ENCODE measurements around the gene SPEN.
A peak's percentile ranks its signal among the peaks of the same experiment; 100 is the strongest.

Gene SPEN

DNA sequence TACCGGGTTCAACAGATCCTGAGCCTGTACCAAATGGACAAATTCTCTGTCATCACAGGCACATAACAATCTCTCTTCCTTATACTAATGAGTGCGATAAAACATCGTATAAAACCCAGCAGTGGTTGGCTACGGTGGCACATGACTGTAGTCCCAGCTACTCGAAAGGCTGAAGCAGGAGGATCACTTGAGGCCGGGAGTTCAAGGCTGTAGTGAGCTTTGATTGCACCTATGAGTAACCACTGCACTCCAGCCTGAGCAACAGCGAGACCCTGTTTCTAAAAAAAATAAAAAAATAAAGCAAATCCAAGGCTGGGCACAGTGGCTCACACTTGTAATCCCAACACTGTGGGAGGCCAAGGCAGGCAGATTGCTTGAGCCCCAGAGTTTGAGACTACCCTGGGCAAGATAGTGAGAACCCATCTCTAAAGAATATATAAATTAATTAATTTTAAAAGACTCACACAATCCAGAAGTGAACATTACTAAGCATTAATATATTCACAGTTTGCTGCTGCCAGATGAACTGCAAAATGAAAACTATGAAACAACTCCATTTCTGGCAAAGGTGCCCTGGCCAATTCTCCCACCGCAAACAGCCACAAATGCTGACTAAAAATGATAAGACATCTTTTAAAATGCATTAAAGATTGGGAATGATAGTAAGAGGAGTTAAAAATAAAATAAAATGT lies 115.3 kb downstream of the SPEN start:
- DNase-seq (ENCODE audit: low spot score in 2 of 2) (no peak), ATAC-seq (replicated peaks; ENCODE audit: extremely low read depth, poor library complexity, severe bottlenecking) (no peak)
- Mint-ChIP-seq H3K4me1 (peaks cover 71% of the 10 kb centered on the region), H3K36me3 (ENCODE audit: insufficient read depth) (peaks cover 9% of the 10 kb centered on the region), H3K27me3 (no peaks in the 10 kb centered on the region), H3K4me3 (no peak overlapping the region), H3K27ac (ENCODE audit: low read depth) (peak overlapping the region; percentile 67), H3K9me3 (no peaks in the 10 kb centered on the region)

DNA sequence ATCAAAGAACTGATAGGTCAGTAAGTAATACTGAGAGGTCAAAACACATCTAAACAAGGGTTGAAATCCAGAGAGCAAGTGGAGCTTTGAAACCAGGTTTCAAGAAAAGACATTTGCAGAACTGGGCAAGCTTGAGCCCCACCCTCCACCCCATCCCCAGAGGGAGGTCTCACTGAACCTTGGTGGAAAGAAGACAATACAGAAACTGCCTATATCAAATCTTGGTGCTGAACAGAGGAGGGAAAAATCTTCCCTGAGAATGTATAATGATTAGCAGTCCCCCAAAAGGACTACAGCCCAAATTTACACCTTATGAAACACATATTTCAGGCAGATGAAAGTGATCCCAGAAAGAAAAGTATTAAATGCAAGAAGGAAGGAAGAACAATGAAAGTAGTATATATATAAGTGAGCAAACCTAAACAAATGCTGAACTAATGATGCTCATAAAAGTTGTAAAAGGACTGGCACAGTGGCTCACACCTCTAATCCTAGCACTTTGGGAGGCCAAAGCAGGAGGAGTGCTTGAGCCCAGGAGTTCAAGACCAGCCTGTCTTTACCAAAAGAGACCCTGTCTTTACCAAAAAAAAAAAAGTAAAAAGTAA lies 116.0 kb downstream of the SPEN start:
- H3K27ac Mint-ChIP-seq (ENCODE audit: low read depth): peak overlapping the region; percentile 67
- peaks cover 11% of the 10 kb centered on the region for H3K36me3 Mint-ChIP-seq (ENCODE audit: insufficient read depth)
- H3K9me3 Mint-ChIP-seq: no peaks in the 10 kb centered on the region
- H3K4me1 Mint-ChIP-seq: peaks cover 71% of the 10 kb centered on the region
- ATAC-seq (replicated peaks; ENCODE audit: extremely low read depth, poor library complexity, severe bottlenecking) (no peak), DNase-seq (ENCODE audit: low spot score in 2 of 2) (no peak)
- H3K27me3 Mint-ChIP-seq: no peaks in the 10 kb centered on the region
- peak overlapping the region; percentile 55 for H3K4me3 Mint-ChIP-seq

DNA sequence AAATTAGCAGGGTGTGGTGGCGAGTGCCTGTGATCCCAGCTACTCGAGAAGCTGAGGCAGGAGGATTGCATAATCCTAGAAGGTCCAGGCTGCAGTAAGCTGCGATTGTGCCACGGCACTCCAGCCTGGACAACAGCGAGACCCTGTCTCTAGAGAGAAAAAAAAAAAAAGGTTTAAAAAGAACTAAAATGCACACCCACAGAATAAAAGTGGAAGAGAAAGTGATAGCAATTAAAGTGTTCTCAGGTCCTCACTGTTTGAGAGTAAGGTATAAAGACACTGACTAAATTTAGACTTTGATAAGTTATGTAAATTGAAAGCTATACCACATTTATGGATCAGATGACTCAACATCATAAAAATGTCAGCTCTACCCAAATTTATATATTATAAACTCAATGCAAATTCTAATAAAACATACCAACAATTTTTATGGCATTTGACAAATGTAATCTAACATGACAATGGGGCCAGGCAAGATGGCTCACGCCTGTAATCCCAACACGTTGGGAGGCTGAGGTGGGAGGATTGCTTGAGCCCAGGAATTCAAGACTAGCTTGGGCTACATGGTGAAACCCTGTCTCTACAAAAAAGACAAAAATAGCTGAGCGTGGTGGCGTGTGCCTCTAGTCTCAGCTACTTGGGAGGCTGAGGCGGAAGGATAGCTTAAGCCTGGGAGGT lies 116.6 kb downstream of the SPEN start:
- ATAC-seq (replicated peaks; ENCODE audit: extremely low read depth, poor library complexity, severe bottlenecking) (no peak), DNase-seq (ENCODE audit: low spot score in 2 of 2) (no peak)
- H3K27ac Mint-ChIP-seq (ENCODE audit: low read depth): peak overlapping the region; percentile 67
- no peaks in the 10 kb centered on the region for H3K27me3 Mint-ChIP-seq
- no peaks in the 10 kb centered on the region for H3K9me3 Mint-ChIP-seq
- peaks cover 67% of the 10 kb centered on the region for H3K4me1 Mint-ChIP-seq
- H3K36me3 Mint-ChIP-seq (ENCODE audit: insufficient read depth): peaks cover 11% of the 10 kb centered on the region
- peak overlapping the region; percentile 55 for H3K4me3 Mint-ChIP-seq

DNA sequence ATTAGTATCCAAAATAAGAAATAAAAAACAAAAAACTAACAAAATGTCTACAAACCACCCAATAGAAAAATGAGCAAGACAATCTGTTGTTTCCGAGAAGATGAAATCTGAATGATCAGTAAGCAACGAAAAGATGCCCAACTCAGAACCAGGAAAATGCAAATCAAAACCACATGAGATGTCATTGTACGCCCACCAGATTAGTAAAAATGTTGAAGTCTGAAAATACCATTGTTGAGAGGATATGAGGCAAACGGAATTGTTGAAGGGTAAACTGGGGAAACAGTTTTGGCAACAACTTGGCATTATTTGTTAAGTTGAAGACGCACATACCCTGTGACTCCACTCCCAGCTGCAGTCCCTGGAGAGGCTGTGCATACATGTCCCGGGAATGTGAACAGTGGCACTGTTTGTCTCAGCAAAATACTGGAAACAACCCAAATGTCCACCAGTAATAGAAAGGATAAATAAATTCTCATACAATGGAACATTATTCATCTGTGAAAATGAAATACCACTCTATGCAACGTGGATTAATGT lies 117.8 kb downstream of the SPEN start:
- Mint-ChIP-seq H3K9me3 (no peaks in the 10 kb centered on the region), H3K4me3 (peak overlapping the region; percentile 54), H3K36me3 (ENCODE audit: insufficient read depth) (peaks cover 17% of the 10 kb centered on the region), H3K27ac (ENCODE audit: low read depth) (peak overlapping the region; percentile 67), H3K27me3 (no peaks in the 10 kb centered on the region), H3K4me1 (peaks cover 62% of the 10 kb centered on the region)
- DNase-seq (ENCODE audit: low spot score in 2 of 2): no peak
- ATAC-seq (replicated peaks; ENCODE audit: extremely low read depth, poor library complexity, severe bottlenecking): no peak

DNA sequence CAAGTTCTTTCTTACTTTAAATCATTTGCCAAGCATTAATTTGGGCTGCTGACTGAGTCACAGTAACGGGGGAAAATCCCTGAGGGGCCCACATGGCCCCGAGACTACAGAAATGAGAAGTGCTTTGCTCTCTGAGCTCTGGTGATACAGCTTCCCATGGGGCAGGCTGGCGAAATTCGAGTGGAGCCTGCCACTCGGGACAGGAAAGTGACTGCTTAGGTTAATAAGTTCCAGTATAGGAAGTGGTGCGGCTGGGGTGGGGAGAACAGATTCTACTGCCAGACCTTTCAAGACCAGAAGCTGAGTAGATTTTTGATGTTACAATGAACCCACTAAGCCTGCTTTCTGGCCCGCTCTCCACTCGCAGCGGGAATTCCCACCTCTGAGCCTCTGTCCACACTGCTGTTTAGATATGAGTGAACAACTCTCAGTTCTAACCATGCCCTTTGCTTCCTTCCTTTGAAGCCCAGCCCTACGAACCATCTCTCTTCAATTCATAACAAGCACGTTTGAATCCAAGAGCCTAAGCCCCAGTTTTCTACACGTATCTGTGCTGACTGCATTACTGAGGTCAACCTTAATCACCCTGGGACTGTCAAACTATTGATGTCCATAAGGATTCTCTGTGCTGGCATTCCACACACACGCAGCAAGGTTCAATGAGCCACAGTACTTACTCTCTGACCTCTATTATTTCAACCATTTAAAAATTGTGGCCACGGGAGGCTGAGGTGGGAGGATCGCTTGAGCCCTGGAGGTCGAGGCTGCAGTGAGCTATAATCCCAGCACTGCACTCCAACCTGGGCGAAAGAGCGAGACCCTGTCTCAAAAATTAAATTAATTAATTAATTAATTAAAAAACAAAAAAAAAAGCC lies 118.8 kb downstream of the SPEN start:
- H3K9me3 Mint-ChIP-seq: no peaks in the 10 kb centered on the region
- peaks cover 57% of the 10 kb centered on the region for H3K4me1 Mint-ChIP-seq
- DNase-seq (ENCODE audit: low spot score in 2 of 2): peak in 1 of 2 donors; percentile 31
- peak overlapping the region; percentile 54 for H3K4me3 Mint-ChIP-seq
- H3K27ac Mint-ChIP-seq (ENCODE audit: low read depth): peak overlapping the region; percentile 67
- H3K27me3 Mint-ChIP-seq: no peaks in the 10 kb centered on the region
- ATAC-seq (replicated peaks; ENCODE audit: extremely low read depth, poor library complexity, severe bottlenecking): peak; percentile 77
- peaks cover 17% of the 10 kb centered on the region for H3K36me3 Mint-ChIP-seq (ENCODE audit: insufficient read depth)

DNA sequence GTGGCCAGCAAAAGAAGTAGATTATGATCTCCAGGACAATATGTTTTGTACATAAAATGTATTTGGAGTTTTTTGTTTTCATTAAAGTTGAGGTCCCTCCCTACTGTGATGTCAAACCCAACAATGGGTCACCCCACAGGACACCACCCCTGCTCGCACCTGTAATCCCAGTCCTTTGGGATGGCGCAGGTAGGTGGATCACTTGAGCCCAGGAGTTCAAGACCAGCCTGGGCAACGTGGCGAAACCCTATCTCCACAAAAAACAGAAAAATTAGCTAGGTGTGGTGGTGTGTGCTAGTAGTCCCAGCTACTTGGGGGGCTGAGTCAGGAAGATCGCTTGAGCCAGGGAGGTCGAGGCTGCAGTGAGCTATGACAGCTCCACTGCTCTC lies 119.4 kb downstream of the SPEN start:
- no peak overlapping the region for H3K27ac Mint-ChIP-seq (ENCODE audit: low read depth)
- no peaks in the 10 kb centered on the region for H3K27me3 Mint-ChIP-seq
- H3K36me3 Mint-ChIP-seq (ENCODE audit: insufficient read depth): peaks cover 16% of the 10 kb centered on the region
- H3K9me3 Mint-ChIP-seq: no peaks in the 10 kb centered on the region
- ATAC-seq (replicated peaks; ENCODE audit: extremely low read depth, poor library complexity, severe bottlenecking) (no peak), DNase-seq (ENCODE audit: low spot score in 2 of 2) (no peak)
- peaks cover 54% of the 10 kb centered on the region for H3K4me1 Mint-ChIP-seq
- no peak overlapping the region for H3K4me3 Mint-ChIP-seq

DNA sequence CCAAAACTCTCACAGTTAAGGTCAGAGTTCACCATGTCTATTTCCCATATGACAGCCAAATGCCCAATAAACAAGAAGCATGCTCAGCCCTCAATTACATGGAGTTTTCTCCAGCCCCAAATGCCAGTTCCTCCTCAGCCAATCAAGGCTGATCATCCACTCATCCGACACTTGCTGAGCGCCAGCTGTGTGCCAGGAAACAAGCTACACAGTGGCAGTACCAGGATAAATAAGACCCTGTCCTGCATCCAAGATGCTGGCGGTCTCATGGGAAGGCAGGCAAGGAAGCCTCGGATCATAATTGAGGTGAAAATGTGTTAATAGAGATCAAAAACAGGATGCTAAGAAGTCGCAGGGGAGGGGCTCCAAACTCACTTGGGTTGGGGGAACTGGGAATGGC lies 120.7 kb downstream of the SPEN start:
- H3K27me3 Mint-ChIP-seq: no peaks in the 10 kb centered on the region
- no peak overlapping the region for H3K27ac Mint-ChIP-seq (ENCODE audit: low read depth)
- peaks cover 20% of the 10 kb centered on the region for H3K36me3 Mint-ChIP-seq (ENCODE audit: insufficient read depth)
- peaks cover 55% of the 10 kb centered on the region for H3K4me1 Mint-ChIP-seq
- ATAC-seq (replicated peaks; ENCODE audit: extremely low read depth, poor library complexity, severe bottlenecking): no peak
- no peaks in the 10 kb centered on the region for H3K9me3 Mint-ChIP-seq
- DNase-seq (ENCODE audit: low spot score in 2 of 2): no peak
- no peak overlapping the region for H3K4me3 Mint-ChIP-seq

DNA sequence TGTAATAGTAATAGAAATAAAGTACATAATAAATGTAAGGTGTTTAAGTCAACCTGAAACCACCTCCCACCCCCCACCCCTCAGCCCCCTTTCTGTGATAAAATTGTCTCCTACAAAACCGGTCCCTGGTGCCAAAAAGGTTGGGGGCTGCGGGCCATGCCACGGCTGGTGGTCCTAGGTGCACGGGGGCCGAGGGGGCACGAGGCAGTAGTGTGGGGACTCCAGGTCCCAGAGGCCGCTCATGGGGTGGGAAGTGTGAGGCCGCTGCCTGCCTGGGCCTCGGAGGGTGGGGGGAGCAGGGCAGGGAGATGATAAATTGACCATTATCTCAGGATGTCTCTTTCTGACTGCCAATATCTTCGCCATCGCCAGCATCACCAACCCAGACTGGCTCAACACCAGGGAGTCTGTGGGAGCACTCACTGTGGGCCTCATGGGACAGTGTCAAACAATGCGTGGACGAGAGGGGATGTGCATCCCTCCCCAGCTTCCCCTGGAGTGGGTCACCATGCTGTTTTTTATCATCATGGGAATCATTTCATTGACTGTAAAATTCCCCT lies 121.9 kb downstream of the SPEN start:
- peaks cover 21% of the 10 kb centered on the region for H3K36me3 Mint-ChIP-seq (ENCODE audit: insufficient read depth)
- DNase-seq (ENCODE audit: low spot score in 2 of 2) (no peak), ATAC-seq (replicated peaks; ENCODE audit: extremely low read depth, poor library complexity, severe bottlenecking) (no peak)
- no peak overlapping the region for H3K4me3 Mint-ChIP-seq
- no peaks in the 10 kb centered on the region for H3K27me3 Mint-ChIP-seq
- H3K4me1 Mint-ChIP-seq: peaks cover 50% of the 10 kb centered on the region
- no peaks in the 10 kb centered on the region for H3K9me3 Mint-ChIP-seq
- no peak overlapping the region for H3K27ac Mint-ChIP-seq (ENCODE audit: low read depth)

DNA sequence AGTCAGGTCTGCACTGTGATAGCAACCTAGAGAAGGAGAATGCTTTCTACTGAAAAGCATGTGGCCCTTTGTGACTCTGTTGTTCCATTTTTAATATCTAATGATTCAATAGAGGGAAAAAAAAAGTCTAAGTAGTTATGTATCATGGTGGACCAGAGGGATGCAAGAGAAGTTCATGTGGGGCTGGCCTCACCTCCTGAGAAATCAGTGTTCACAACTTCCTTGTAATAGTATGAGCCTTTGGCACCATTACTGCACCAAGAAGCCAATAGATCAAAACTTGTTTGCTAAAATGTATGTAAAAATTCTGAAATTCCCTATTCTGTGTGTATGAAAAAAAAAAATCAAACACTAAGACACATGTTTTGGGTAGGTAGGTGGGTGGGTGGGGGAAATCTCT lies 123.4 kb downstream of the SPEN start:
- ATAC-seq (replicated peaks; ENCODE audit: extremely low read depth, poor library complexity, severe bottlenecking) (no peak), DNase-seq (ENCODE audit: low spot score in 2 of 2) (no peak)
- no peaks in the 10 kb centered on the region for H3K9me3 Mint-ChIP-seq
- H3K36me3 Mint-ChIP-seq (ENCODE audit: insufficient read depth): peaks cover 30% of the 10 kb centered on the region
- H3K27ac Mint-ChIP-seq (ENCODE audit: low read depth): no peak overlapping the region
- H3K27me3 Mint-ChIP-seq: no peaks in the 10 kb centered on the region
- no peak overlapping the region for H3K4me3 Mint-ChIP-seq
- H3K4me1 Mint-ChIP-seq: peaks cover 46% of the 10 kb centered on the region

DNA sequence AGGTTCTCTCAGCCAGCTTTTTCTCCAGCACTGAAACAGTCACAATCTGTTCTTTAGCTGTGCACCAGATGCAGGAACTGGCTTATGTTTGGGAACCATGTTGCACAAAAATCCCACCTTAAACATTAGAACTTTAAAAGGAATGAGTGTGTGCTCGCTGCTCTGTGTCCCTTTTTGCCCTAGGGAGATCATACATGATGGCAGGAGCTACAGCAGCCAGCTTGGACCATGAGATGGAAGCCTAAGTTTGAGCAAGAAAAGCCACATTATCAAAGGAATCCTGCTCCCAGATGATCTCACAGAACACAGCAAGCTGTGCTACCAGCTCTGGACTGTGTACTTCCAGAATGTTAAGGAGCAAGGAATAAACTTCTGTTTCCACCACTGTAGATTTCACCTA lies 124.9 kb downstream of the SPEN start:
- Mint-ChIP-seq H3K27ac (ENCODE audit: low read depth) (no peak overlapping the region), H3K4me1 (peaks cover 41% of the 10 kb centered on the region), H3K9me3 (no peaks in the 10 kb centered on the region), H3K36me3 (ENCODE audit: insufficient read depth) (peaks cover 32% of the 10 kb centered on the region), H3K4me3 (no peak overlapping the region), H3K27me3 (no peaks in the 10 kb centered on the region)
- ATAC-seq (replicated peaks; ENCODE audit: extremely low read depth, poor library complexity, severe bottlenecking) (no peak), DNase-seq (ENCODE audit: low spot score in 2 of 2) (no peak)

DNA sequence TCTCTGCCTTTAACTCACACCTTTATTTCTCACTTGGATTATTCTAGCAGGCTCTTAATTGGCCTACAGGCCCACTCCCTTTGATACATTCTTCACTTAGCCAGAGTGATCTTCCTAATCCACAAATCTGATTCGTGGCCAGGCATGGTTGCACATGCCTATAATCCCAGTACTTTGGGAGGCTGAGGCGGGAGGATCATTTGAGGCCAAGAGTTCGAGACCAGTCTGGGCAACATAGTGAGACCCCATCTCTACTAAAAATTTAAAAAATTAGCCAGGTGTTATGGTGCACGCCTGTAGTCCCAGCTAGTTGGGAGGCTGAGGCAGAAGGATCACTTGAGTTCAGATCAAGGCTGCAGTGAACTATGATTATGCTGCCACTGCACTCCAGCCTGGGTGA lies 126.3 kb downstream of the SPEN start:
- ATAC-seq (replicated peaks; ENCODE audit: extremely low read depth, poor library complexity, severe bottlenecking): no peak
- peaks cover 27% of the 10 kb centered on the region for H3K36me3 Mint-ChIP-seq (ENCODE audit: insufficient read depth)
- H3K27me3 Mint-ChIP-seq: no peaks in the 10 kb centered on the region
- H3K4me1 Mint-ChIP-seq: peaks cover 30% of the 10 kb centered on the region
- DNase-seq (ENCODE audit: low spot score in 2 of 2): no peak
- H3K4me3 Mint-ChIP-seq: no peak overlapping the region
- no peaks in the 10 kb centered on the region for H3K9me3 Mint-ChIP-seq
- H3K27ac Mint-ChIP-seq (ENCODE audit: low read depth): no peak overlapping the region

DNA sequence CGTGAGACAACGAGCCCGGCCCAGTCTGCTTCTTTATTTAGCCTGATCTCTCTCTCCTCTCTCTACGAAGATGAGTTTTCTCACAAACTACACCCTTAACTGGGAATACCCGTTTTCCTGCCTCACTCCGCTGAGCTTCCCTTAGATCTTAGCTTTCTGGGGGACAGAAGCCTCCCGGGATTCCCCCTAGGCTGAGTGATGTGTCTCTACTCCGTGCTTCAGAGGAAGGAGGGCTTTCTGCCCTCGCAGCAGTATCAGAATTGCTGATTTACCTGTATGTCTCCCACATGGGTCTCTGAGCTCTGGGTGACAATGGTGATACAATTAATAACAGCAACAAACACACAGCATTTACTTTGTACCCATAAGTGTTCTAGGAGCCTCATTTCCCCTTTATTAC lies 127.3 kb downstream of the SPEN start:
- DNase-seq (ENCODE audit: low spot score in 2 of 2): no peak
- Mint-ChIP-seq H3K4me3 (peak overlapping the region; percentile 94), H3K27ac (ENCODE audit: low read depth) (peak overlapping the region; percentile 90), H3K9me3 (no peaks in the 10 kb centered on the region), H3K36me3 (ENCODE audit: insufficient read depth) (peaks cover 24% of the 10 kb centered on the region), H3K27me3 (no peaks in the 10 kb centered on the region), H3K4me1 (peaks cover 30% of the 10 kb centered on the region)
- ATAC-seq (replicated peaks; ENCODE audit: extremely low read depth, poor library complexity, severe bottlenecking): no peak
